GM18907 (cell line): ENCODE results near the gene GYG2.
"Not testable (repeated sequence)": the region's sequence is repeated elsewhere in the genome, so short reads cannot be mapped to it uniquely, and the experiment has no call there.

ENCODE experiments used
- ATAC-seq: cut with Tn5 transposase; IDR thresholded peaks from one replicate; pipeline ENCODE4 v1.9.1; 2021; ENCODE audit warnings: mild to moderate bottlenecking, moderate library complexity; ENCODE audit not compliant: unreplicated experiment

The GYG2 gene

DNA sequence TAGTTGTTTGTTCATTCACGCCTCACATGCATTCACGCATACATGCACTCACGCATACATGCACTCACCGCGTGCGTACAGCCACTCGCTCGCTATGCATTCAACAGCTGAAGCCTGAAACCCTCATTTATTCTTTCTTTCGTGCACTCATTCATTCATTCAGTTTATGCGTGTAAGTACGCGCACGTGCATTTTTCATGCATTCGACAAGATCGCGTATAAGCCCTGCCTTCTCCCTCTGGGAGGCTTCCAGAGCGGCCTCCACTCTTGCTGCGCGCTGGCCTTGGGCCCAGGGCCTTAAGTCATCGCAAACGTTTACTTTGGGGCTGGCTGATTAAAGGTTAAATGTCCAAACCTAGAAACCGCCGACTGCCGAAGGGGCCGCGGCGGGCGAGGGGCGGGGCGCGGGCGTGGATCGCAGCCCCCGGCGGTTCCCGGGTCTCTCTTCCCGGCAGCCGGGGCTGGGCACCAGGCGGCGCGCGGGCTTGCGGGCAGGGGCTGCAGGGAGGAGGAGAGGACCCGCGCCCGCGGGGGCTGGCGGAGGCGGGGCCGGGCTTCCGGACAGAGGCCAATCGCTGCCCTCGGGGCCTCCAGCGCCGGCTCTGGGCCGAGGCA is at the start of gene GYG2:
TSS of gene GYG2 (plus strand) at position 587 of the 615 bp plus-strand sequence. CDS start 1,259 bp downstream, outside the sequence.
- ATAC-seq, result no peak

- ATAC-seq, result peak; percentile 75
These were observed 48.1 kb upstream of the GYG2 start for GRCh38 chrX:2780472-2781225.

DNA sequence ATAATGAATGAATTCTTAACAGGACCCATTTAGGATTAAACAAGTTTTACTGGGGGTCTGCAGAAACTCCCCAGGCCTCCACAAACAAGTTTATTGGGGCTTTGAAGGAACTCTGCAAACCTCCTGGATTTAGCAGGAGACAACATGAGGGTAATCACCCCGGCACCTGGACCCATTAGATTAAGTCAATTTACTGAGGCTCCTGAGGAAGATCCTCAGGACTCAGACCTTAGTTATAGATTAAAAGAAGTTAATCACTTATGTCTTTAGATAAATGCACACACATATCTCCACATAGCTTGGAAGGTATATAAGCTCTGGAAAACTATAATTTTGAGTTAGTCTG is 47.5 kb upstream of the GYG2 start:
- ATAC-seq, result no peak

DNA sequence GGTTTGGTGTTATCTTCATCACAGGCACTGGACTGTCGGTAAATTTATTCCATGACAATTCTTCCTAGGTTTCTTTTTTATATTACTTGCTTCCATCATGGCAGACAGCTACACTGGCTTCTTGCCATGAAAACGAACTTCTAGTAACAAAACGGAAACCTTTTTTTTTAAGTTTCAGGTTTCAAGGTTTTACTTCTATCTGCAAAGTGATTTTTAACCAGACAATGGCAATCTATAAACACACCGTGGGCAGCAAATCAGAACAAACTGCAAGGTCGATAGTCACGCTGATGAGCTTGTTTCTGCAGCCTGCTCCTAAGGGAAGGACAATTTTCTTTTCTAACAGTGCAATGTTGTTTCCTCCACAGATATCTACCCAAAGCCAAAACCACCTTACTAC is 47.0 kb upstream of the GYG2 start:
- peak; percentile 64 for ATAC-seq

DNA sequence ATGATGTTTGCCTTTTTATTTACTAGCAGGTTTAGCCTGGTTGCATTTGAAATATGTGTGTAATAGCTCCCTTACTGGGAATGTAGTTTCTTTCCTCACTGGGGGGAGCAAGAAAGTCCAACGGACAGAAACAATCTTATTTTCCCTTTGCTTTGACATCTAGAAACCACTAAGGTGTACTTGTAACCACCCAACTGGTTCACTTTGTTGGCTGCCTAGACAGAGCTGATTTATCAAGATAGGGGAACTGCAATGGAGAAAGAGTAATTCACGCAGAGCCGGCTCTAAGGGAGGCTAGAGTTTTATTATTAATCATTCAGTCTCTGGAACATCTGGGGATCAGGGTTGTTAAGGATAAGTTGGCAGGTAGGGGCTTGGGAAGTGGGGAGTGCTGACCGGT is 46.6 kb upstream of the GYG2 start:
- no peak for ATAC-seq

DNA sequence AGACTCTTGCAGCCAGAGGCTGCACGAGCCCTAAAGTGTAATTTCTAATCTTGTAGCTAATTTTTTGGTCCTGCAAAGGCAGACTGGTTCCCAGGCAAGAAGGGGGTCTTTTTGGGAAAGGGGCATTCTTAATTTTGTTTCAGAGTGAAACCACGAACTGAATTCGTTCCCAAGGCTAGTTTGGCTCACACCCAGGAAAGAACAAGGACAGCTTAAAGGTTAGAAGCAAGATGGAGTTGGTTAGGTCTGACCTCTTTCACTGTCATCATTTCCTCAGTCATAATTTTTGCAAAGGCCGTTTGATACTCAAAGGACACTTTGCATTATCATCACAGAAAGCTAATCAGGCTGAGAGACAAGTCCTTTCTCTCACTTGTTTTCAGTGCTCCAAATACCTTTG is 46.0 kb upstream of the GYG2 start:
- ATAC-seq, result no peak

DNA sequence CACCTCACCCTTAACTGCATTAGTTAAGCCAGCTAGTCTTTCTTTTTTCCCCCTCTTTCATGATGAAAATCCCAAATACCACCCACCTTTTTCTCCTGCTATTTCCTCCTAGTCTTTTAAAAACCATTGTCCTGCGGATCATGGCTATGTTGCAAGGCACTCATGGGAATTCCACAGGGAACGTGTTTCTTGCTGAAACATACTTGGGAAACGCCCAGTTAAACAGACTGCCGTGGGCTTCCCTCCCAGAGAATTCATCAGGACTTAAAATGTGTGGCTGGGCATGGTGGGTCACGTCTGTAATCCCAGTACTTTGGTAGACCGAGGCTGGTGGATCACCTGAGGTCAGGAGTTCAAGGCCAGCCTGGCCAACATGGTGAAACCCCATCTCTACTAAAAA is 44.7 kb upstream of the GYG2 start:
- no peak for ATAC-seq

GRCh38 chrX:2785538-2785937 is 43.2 kb upstream of the GYG2 start:
- ATAC-seq, result no peak

DNA sequence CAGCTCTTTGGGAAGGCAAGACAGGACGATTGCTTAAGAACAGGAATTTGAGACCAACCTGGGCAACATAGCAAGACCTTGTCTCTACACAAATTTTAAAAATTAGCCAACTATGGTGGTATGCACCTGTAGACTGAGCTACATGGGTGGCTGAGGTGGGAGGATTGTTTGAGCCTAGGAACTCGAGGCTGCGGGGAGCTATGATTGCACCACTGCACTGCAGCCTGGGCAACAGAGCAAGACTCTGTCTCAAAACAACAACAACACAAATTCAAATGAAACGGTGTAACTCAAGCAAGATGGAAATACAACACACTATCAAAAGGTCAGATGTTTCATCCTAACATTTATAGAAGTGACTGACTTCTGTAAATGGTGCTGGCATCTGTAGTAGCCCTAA is 39.8 kb upstream of the GYG2 start:
- ATAC-seq, result no peak

DNA sequence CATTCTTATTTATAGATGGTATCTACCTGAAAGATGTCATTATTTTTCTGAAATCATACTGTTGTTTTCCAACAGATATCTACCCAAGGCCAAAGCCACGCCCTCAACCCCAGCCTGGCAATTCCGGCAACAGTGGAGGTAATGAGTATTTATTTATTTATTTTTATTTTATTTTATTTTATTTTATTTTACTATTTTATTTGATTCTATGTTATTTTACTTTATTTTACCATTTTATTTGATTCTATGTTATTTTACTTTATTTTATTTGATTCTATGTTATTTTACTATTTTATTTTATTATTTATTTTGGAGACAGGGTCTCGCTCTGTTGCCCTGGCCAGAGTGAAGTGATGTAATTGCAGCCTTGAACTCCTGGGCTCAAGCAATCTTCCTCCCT is 39.2 kb upstream of the GYG2 start:
- no peak for ATAC-seq

- ATAC-seq, result no peak
These were observed 35.0 kb upstream of the GYG2 start for GRCh38 chrX:2793752-2794151.

GRCh38 chrX:2794336-2794735 is 34.4 kb upstream of the GYG2 start:
- no peak for ATAC-seq

DNA sequence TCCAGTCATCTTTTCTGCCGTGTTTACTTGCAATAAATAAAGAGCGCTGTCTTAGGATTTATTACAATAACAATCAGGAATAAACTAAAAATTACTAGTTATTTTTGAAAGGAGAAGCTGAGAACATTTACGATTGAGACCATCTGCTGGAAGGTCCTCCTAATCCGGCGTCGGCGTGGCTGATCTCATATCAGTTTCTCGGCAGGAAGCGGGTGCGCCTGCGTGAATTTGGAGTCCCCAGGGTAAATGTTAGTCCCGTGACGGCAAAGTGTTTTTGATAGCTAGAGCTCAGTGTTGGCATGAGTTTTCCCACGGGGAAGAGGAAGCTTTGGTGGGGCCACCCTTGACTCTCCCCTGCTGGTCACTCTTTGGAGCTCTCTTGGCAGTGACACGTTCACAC is 31.9 kb upstream of the GYG2 start:
- ATAC-seq, result not testable (repeated sequence)

- no peak for ATAC-seq
These were observed 29.4 kb upstream of the GYG2 start for GRCh38 chrX:2799369-2799768.

DNA sequence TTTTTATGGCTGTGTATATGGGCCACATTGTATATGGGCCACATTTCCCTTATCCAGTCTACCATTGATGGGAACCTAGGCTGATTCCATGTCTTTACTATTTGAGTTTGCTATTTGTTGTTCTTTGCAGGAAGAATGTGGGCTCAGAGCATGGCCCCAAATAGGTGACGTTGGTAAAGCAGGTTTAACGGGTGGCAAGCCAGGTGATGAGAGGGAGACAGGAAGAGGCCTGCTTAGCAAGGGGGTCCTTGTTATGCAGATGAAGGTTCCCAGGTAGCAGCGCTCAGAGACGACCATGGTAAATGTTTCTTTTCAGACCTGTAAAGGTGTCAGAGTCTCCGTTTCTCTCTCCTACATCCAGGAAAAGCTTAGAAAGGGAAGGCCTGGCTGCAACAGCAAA is 28.8 kb upstream of the GYG2 start:
- not testable (repeated sequence) for ATAC-seq

DNA sequence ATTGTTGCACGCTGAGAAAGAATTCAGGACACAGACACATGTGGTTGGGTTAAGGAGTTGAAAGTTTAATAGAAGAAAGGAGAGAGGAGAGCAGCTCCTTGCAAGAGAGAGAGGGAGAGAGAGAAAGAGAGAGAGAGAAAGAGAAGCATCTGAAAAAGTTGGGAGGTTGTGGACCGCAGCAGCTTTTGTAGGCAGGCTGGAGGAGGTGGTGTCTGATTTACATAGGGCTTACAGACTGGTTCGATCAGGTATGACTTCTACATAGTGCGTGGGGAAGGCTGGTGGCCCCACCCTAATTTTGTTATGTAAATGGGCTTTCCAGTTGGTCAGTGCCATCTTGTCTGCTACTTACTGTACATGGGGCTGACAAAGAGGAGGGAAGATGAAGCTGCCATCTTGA is 27.5 kb upstream of the GYG2 start:
- no peak for ATAC-seq

GRCh38 chrX:2802376-2803090 is 26.2 kb upstream of the GYG2 start:
- not testable (repeated sequence) for ATAC-seq

GRCh38 chrX:2803486-2803885 is 25.2 kb upstream of the GYG2 start:
- ATAC-seq, result not testable (repeated sequence)

- not testable (repeated sequence) for ATAC-seq
These were observed 24.5 kb upstream of the GYG2 start for GRCh38 chrX:2804106-2804843.

DNA sequence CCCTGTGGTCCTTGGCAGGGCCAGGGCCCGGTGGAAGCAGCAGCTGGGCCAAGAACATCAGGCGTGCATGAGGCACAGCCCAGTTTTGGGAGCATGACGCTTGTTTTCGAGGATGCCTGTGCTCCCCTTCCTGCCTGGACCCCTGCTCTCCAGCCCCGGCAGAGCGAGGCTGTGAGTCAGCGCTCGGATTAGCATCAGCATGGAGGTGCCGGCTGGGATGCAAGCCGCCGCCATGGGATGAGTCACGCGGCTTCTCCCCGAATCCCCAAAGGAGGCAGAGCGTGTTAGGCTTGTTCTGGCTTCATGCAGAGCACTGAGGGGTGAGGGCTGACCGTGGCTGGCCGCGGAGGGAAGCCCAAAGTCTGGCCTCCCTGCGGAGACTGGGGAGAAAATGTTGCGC is 23.9 kb upstream of the GYG2 start:
- not testable (repeated sequence) for ATAC-seq

DNA sequence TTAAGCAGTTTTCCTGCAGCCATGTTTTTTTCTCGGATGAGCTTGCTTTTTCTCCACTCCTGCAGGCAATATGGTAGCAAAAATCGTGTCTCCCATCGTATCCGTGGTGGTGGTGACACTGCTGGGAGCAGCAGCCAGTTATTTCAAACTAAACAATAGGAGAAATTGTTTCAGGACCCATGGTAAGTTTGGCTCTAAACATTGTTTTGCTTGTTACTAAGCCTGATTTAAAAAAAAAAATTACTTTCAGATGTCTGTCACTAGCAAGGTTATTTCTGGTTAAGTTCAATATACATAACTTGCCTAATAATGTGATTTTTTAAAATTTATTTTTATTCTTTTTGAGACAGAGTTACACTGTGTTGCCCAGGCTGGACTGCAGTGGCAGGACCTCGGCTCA is 17.5 kb upstream of the GYG2 start:
- ATAC-seq, result no peak
